ENCODE results near the gene VWF.

VWF gene

GRCh38 chr12:5982106-5982505 lies 142.4 kb downstream of the VWF start:
- no peak for TF ChIP-seq SUZ12 (IDR thresholded peaks at IDR 0.05)
- no peak for TF ChIP-seq BHLHE40 (IDR thresholded peaks at IDR 0.05; ENCODE audit: borderline replicate concordance)
- POLR2A ChIA-PET, result no interaction called here
- CTCF ChIA-PET, result interaction anchor here (1.2 to 1.7 kb wide), 2 partner anchors 15 to 55 kb away, joined by 6 to 7 read pairs; no protein-coding TSS in a partner anchor
- DNase-seq (ENCODE audit: extremely low spot score), result no peak

DNA sequence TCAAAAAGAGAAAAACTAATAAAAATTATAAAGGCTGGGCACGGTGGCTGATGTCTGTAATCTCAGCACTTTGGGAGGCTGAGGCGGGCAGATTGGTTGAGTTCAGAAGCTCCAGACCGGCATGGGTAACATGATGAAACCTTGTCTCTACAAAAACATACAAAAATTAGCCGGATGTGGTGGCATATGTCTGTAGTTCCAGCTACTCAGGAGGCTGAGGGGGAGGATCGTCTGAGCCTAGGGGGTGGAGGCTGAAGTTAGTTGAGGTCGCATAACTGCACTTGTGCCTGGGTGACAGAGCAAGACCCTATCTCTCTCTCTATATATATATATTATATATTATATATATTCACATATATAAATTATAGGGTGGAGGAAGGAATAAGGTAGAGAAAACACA lies 146.9 kb downstream of the VWF start:
- TF ChIP-seq SP1 (IDR thresholded peaks at IDR 0.05), result no peak
- no peak for TF ChIP-seq NFRKB (IDR thresholded peaks at IDR 0.05)
- no peak for TF ChIP-seq TARDBP (IDR thresholded peaks at IDR 0.05)
- no peak for TF ChIP-seq ZNF384 (IDR thresholded peaks at IDR 0.05)
- TF ChIP-seq LEF1 (IDR thresholded peaks at IDR 0.05; ENCODE audit: borderline replicate concordance), result no peak
- TF ChIP-seq ELF4 (IDR thresholded peaks at IDR 0.05), result no peak
- TF ChIP-seq, protein P1, sequence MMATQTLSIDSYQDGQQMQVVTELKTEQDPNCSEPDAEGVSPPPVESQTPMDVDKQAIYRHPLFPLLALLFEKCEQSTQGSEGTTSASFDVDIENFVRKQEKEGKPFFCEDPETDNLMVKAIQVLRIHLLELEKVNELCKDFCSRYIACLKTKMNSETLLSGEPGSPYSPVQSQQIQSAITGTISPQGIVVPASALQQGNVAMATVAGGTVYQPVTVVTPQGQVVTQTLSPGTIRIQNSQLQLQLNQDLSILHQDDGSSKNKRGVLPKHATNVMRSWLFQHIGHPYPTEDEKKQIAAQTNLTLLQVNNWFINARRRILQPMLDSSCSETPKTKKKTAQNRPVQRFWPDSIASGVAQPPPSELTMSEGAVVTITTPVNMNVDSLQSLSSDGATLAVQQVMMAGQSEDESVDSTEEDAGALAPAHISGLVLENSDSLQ (IDR thresholded peaks at IDR 0.05), result no peak
- no peak for TF ChIP-seq SUZ12 (IDR thresholded peaks at IDR 0.05)
- no peak for TF ChIP-seq ARNT (IDR thresholded peaks at IDR 0.05)
- no peak for TF ChIP-seq BHLHE40 (IDR thresholded peaks at IDR 0.05; ENCODE audit: borderline replicate concordance)
- ChIA-PET POLR2A (no interaction called here), CTCF (no interaction called here)
- no peak for DNase-seq (ENCODE audit: extremely low spot score)

- no peak for DNase-seq (ENCODE audit: extremely low spot score)
- ChIA-PET POLR2A (no interaction called here), CTCF (interaction anchor here (0.7 kb wide), 1 partner anchor 12 kb away, joined by 4 read pairs; no protein-coding TSS in a partner anchor)
- TF ChIP-seq FOXK2 (IDR thresholded peaks at IDR 0.05) (no peak), SP1 (IDR thresholded peaks at IDR 0.05) (no peak), FOXA1 (IDR thresholded peaks at IDR 0.05) (no peak), TARDBP (IDR thresholded peaks at IDR 0.05) (no peak), L3MBTL2 (conservative IDR thresholded peaks at IDR 0.05) (no peak), ARNT (IDR thresholded peaks at IDR 0.05) (no peak), BHLHE40 (IDR thresholded peaks at IDR 0.05; ENCODE audit: borderline replicate concordance) (no peak), LEF1 (IDR thresholded peaks at IDR 0.05; ENCODE audit: borderline replicate concordance) (no peak), CTBP1 (IDR thresholded peaks at IDR 0.05; ENCODE audit: borderline replicate concordance) (no peak), HDGF (IDR thresholded peaks at IDR 0.05; ENCODE audit: borderline replicate concordance) (no peak), NFRKB (IDR thresholded peaks at IDR 0.05) (no peak), FOXM1 (IDR thresholded peaks at IDR 0.05; ENCODE audit: borderline replicate concordance) (no peak), ZNF384 (IDR thresholded peaks at IDR 0.05) (no peak), ELF4 (IDR thresholded peaks at IDR 0.05) (no peak)
- TF ChIP-seq, protein P1 (IDR thresholded peaks at IDR 0.05), result no peak
Observed at GRCh38 chr12:5976711-5977110, 147.8 kb downstream of the VWF start.

DNA sequence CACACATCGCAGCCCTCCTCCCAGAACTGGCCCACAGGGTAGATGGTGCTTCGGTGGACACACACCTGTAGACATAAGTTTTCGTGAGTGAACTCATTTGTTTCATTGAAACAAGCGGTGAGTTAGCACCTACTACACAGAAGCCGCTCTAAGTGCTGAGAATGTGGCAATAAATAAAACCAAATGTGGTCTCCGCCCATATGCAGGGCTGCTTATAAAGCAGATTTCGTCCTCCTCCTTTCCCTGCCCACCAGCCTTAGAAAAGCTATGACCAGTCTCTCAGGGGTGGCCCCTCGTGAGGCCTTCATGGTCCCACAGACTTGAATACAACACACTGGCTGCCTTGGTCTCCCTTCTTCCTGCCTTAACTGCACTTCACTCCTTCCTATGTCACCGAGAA lies 148.3 kb downstream of the VWF start:
- CTCF ChIA-PET, result interaction anchor here (0.7 kb wide), 1 partner anchor 12 kb away, joined by 4 read pairs; no protein-coding TSS in a partner anchor
- TF ChIP-seq SUZ12 (IDR thresholded peaks at IDR 0.05) (no peak), BHLHE40 (IDR thresholded peaks at IDR 0.05; ENCODE audit: borderline replicate concordance) (no peak), CTBP1 (IDR thresholded peaks at IDR 0.05; ENCODE audit: borderline replicate concordance) (no peak), ZNF384 (IDR thresholded peaks at IDR 0.05) (no peak), FOXA1 (IDR thresholded peaks at IDR 0.05) (no peak), FOXM1 (IDR thresholded peaks at IDR 0.05; ENCODE audit: borderline replicate concordance) (no peak), L3MBTL2 (conservative IDR thresholded peaks at IDR 0.05) (no peak), HDGF (IDR thresholded peaks at IDR 0.05; ENCODE audit: borderline replicate concordance) (no peak), ELF4 (IDR thresholded peaks at IDR 0.05) (no peak), NFRKB (IDR thresholded peaks at IDR 0.05) (no peak), TARDBP (IDR thresholded peaks at IDR 0.05) (no peak), SP1 (IDR thresholded peaks at IDR 0.05) (no peak), LEF1 (IDR thresholded peaks at IDR 0.05; ENCODE audit: borderline replicate concordance) (no peak)
- TF ChIP-seq, protein P1 (IDR thresholded peaks at IDR 0.05), result no peak
- POLR2A ChIA-PET, result no interaction called here
- no peak for DNase-seq (ENCODE audit: extremely low spot score)

DNA sequence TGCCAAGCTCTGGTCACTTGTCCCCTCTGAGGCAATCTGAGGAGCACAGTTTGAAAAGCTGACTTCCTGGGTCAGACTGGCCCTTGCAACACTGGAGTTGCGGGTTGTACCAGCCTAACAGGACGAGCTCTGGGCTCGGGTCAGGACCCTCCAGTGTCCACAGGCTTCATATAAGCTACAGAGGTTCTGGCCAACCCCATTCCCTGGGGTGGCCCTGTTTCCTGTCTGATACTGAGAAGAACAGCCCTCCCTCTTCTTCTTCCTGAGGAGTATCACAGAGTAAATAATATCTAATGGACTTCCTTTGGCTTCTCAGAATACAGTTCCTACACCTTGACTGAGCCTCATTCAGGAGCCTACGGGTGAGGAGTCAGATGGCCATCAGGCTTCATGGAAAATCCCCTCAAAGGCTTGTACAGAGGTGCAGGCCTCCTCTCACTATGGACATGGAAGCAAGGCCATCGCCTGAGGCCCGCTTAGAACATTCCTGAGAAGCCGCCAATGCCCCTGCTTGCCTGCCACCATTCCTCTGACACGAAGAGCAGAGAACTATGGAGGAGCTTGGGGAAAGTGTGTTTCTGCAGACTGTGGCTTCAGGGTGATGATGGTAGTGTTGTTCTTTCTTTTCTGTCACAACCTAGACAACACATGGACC lies 150.9 kb downstream of the VWF start:
- ChIA-PET CTCF (interaction anchor here (1.3 to 2.1 kb wide), 3 partner anchors 14 to 64 kb away, joined by 3 to 5 read pairs (median 5); no protein-coding TSS in a partner anchor), POLR2A (no interaction called here)
- no peak for DNase-seq (ENCODE audit: extremely low spot score)
- TF ChIP-seq LEF1 (IDR thresholded peaks at IDR 0.05; ENCODE audit: borderline replicate concordance), result no peak
- no peak for TF ChIP-seq BHLHE40 (IDR thresholded peaks at IDR 0.05; ENCODE audit: borderline replicate concordance)

DNA sequence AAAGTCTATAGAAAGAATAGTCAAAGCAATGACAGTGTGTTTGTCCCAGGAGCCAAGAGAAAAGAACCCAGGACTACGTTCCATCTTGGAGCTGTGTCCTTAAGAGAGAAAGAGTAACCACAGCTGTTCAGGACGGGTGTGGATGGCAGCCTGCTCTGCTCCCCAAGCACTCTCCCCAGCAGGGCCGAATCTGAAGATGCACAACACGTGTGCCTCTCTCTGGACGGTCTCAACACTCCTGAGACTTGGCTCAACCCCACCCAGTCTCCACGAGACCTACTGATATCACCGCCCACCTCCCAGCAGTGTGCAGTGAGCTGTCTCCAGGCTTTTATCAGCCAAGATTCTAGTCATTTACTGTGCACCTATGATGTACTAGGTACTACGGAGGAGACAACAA lies 152.1 kb downstream of the VWF start:
- CTCF ChIA-PET, result interaction anchor here (1.3 to 2.1 kb wide), 2 partner anchors 16 to 65 kb away, joined by 3 to 5 read pairs; no protein-coding TSS in a partner anchor
- no peak for DNase-seq (ENCODE audit: extremely low spot score)
- POLR2A ChIA-PET, result no interaction called here
- TF ChIP-seq FOXK2 (IDR thresholded peaks at IDR 0.05) (no peak), NFRKB (IDR thresholded peaks at IDR 0.05) (no peak), FOXA1 (IDR thresholded peaks at IDR 0.05) (no peak), BHLHE40 (IDR thresholded peaks at IDR 0.05; ENCODE audit: borderline replicate concordance) (no peak), CTBP1 (IDR thresholded peaks at IDR 0.05; ENCODE audit: borderline replicate concordance) (no peak), ELF4 (IDR thresholded peaks at IDR 0.05) (no peak)

Data from HEK293T (cell line).